Forelimb muscle (tissue), 1 donor: ENCODE measurements around the gene HMX2. TPM values are rescaled to one million over a fixed set of nuclear protein-coding genes. Genes with fewer than 3 reads are reported as not detected.

Source experiments
- DNase-seq: peaks from one replicate; pipeline ENCODE4 v3.0.0-alpha.2; 2013; ENCODE audit warnings: low read depth
- polyA plus RNA-seq: library from polyadenylated mRNA; unstranded; fragments of 120-200 nt; gene quantifications from one replicate; pipeline ENCODE4 v1.2.1, GENCODE V29; 2013; ENCODE audit not compliant: insufficient read length

HMX2 gene
- polyA plus RNA-seq, 1 donor = not detected

GRCh38 chr10:123191886-123192285 lies 44.0 kb downstream of the HMX2 start:
- DNase-seq = no peak

GRCh38 chr10:123194056-123194455 lies 46.1 kb downstream of the HMX2 start:
- no peak for DNase-seq

Other genes starting within 250 kb of the HMX2 start
- not detected for gene FAM24A, start 237.5 kb upstream of the HMX2 start, polyA plus RNA-seq
- 12.9 TPM for gene C10orf88, start 193.9 kb upstream of the HMX2 start, polyA plus RNA-seq
- 3.9 TPM for gene PSTK, start 167.7 kb upstream of the HMX2 start, polyA plus RNA-seq
- gene IKZF5, start 139.3 kb upstream of the HMX2 start, polyA plus RNA-seq = 16.3 TPM
- gene ACADSB, start 139.1 kb upstream of the HMX2 start, polyA plus RNA-seq = 12.7 TPM
- not detected for gene HMX3, start 12.2 kb upstream of the HMX2 start, polyA plus RNA-seq
- gene BUB3, start 6.3 kb downstream of the HMX2 start, polyA plus RNA-seq = 55.9 TPM